ENCODE measurements around the gene AGPS.
"Not testable (repeated sequence)": the region's sequence is repeated elsewhere in the genome, so short reads cannot be mapped to it uniquely, and the experiment has no call there.

The AGPS gene

GRCh38 chr2:177392373-177393202 lies at the start of gene AGPS:
AGPS (plus strand) TSS chr2:177392773; CDS start chr2:177392790, 17 bp downstream.
- no peak for DNase-seq

- DNase-seq: no peak
Observed at GRCh38 chr2:177343773-177344172, 48.8 kb upstream of the AGPS start.

- no peak for DNase-seq
Observed at GRCh38 chr2:177344316-177344715, 48.3 kb upstream of the AGPS start.

- DNase-seq: no peak
Observed at GRCh38 chr2:177346192-177346591, 46.4 kb upstream of the AGPS start.

DNA sequence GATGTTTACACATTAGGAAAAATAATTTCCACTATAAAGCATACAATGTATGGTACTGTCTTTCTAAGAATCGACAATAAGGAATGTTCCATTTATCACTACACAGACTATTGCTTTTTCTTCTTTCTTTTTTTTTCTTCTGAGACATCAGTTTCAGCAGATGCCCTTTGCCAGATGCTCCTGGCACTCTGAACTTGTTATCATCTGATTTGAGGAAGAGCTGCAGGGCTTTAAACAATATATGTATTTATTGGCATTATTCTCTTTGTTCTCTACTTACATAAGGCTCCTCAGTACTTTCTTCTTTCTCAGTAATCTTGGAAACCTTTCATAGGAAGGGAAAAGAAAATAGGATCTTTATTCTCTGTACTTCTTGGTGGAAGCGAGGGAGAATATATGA lies 45.0 kb upstream of the AGPS start:
- no peak for DNase-seq

DNA sequence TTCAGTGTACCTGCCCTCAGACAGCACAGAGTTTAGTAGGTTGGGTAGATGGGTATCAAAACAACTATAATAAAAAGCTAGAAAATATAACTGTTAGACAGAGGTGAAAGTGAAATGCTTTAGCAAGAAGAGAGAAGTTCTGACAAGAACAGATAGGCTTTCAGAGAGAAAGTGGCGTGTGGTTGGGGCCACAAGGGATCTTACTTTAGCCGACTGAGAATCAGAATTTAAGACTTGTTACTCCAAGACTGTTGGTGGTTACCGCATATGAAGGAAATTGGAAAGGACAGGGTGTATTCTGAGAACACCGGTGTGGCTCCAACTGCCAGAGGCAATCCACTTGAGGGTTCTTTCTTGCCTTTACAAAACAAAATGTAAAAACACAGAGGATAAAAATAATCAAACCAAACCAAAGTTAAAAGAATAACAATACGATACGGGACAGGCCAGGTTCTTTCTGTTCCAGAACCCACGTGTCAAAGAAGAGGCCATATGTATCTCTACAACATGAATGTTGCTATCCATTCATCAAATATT lies 44.4 kb upstream of the AGPS start:
- no peak for DNase-seq

DNA sequence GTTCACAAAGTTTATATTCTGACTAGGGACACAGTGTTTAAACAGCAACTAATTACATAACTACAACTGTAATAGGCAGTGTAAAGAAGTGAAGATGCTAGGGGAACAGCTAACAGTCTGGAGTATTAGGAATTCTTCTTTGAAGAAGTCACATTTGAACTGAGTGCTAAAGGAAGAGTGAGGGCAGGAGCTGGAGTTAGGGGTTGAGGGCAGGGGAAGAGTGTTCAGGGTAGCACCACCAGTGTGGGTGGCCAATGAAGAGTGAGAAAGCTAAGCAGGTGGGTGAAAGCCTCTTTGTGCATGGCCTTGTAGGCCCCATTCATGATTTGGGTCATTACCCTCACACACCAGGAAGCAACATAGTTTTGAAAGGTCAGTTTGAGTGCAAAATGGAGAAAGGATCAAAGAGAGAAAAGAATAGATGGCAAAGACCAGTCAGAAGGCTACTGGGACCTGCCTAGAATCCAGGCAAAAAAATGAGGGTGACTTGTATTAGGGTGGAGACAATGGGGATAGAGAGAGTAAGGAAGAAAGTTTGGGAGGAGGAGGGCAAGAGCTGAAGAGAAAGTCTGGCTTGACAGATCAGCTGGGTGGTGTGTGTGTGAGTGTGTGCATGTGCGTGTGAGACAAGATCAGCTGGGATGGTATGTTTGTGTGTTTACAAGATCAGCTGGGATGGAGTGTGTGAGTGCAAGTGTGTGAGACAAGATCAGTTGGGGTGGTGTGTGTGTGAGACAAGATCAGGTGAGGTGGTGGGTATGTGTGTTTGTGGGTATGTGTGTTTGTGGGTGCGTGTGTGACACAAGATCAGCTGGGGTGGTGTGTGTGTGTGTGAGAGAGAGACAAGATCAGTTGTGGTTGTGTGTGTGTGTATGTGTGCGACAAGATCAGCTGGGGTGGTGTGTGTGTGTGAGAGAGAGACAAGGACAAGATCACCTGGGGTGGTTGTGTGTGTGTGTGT lies 43.6 kb upstream of the AGPS start:
- no peak for DNase-seq

GRCh38 chr2:177350624-177351023 lies 41.9 kb upstream of the AGPS start:
- DNase-seq: not testable (repeated sequence)

- DNase-seq: not testable (repeated sequence)
Observed at GRCh38 chr2:177351121-177351520, 41.5 kb upstream of the AGPS start.

- DNase-seq: no peak
Observed at GRCh38 chr2:177352441-177353186, 40.0 kb upstream of the AGPS start.

DNA sequence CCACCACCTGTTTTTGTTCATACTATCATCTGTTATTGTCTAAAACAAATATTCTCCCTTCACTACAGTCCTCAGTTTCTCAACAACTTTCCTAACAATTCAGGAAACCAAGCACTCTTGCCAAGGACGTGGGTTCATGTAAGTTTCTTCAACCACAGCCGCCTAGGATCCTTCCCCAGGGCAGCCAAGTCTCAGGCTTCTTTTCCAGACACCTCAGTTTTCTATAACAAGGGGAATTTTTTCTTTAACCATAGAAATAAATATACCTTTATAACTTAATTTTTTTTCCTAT lies 39.4 kb upstream of the AGPS start:
- no peak for DNase-seq

DNA sequence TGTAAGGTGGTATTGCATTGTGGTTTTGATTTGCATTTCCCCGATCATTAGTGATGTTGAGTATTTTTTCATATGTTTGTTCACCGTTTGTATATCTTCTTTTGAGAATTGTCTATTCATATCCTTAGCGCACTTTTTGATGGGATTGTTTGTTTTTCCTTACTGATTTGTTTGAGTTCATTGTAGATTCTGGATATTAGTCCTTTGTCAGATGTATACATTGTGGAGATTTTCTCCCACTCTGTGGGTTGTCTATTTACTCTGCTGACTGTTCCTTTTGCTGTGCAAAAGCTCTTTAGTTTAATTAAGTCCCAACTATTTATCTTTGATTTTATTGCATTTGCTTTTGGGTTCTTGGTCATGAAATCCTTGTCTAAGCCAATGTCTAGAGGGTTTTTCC lies 38.0 kb upstream of the AGPS start:
- DNase-seq: not testable (repeated sequence)

GRCh38 chr2:177355874-177356273 lies 36.7 kb upstream of the AGPS start:
- no peak for DNase-seq

GRCh38 chr2:177359836-177360595 lies 32.6 kb upstream of the AGPS start:
- DNase-seq: no peak

DNA sequence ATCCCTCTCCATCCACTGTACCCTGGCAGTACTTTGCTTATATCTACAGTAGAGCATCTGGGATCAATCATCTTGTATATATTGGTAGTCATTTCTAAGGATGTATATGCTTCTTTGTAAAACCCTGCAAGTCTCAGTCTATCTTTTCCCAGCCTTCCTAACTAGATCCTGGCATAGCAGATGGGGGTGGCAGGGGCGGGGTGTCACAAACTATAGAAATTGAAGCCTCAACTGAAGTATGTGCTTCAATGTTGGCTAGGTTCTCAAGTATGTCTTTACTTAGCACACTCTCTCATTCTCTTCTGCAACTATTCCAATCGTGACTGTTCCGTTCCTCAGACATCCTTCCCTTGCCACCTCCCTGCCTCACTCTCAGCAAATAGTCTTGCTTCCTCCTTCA lies 30.1 kb upstream of the AGPS start:
- no peak for DNase-seq

DNA sequence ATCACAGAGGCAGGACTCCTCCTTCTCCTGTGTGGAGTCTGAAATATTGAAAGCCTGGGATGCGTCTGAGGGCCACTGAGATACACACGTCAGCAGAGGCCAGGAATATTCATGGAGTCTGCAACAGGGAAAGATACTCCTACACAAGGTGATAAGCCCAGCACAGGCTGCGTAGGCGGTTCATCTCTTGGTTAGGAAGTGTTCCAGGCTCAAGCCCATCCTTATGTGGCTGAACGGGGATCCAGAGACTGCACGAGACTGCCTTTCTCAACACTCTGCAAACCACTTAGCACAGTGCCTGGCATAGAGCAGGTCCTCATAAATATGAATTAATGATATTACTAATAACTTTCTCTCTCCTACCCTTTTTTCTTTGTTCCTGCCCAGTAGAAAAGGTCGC lies 29.2 kb upstream of the AGPS start:
- DNase-seq: no peak

DNA sequence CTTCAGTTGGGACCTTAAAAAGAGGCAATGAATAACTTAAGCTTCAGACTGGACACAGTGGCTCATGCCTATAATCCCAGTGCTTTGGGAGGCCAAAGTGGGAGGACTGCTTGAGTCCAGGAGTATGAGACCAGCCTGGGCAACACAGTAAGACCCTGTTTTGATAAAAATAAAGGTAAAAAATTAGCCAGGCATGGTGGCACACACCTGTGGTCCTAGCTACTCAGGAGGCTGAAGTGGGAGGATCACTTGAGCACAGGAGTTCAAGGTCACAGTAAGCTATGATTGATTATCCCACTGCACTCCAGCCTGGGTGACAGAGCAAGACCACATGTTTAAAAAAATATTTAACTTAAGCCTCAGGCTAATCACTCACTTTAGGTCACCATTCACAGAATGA lies 26.8 kb upstream of the AGPS start:
- not testable (repeated sequence) for DNase-seq

GRCh38 chr2:177368023-177368422 lies 24.6 kb upstream of the AGPS start:
- DNase-seq: not testable (repeated sequence)

DNA sequence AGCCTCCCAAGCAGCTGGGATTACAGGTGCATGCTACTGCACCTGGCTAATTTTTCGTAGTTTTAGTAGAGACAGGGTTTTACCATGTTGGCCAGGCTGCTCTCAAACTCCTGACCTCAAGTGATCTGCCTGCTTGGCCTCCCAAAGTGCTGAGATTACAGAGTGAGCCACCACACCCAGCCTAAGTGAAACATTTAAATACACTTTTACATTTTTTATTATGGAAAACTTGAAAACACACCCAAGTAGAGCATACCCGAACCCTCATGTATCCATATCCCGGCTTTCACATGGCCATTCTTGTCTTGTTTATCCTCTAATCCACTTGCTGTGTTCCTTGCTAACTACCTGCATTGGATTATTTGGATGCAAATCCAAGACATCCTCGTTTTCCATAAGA lies 13.2 kb upstream of the AGPS start:
- no peak for DNase-seq

GRCh38 chr2:177380181-177380580 lies 12.4 kb upstream of the AGPS start:
- no peak for DNase-seq

DNA sequence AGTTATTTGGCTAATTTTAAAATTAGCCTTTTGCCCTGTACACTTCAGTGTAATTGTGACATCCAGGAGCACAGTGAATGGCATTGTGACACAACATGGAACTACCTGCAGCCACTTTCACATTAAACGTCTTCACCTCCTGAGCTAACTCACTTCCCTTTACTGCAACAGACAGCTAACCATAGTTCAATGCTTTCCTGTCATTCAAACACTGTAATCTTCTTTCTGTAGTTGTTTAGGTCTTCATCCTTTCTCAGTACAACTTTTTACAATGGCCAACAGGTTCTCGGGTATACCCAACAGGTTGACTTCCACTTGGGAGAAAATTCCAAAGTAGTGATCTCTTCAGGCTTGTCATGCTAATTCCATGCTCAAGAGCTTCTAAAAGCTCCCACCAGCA lies 8.6 kb upstream of the AGPS start:
- DNase-seq: no peak

- no peak for DNase-seq
Observed at GRCh38 chr2:177385151-177385550, 7.4 kb upstream of the AGPS start.
